GM23338 (cell line): ENCODE measurements around the gene HMGN4.

Source experiments
- CTCF ChIP-seq, 2 experiments: fragments of 200-600 bp in 1 of 2; sonication (generic) in 1 of 2; conservative IDR thresholded peaks; 2 replicates each; pipeline versions ENCODE4 v1.5.1 to v1.6.1; 2016 to 2017; ENCODE audit warnings: antibody characterized with exemption in 2 of 2, low read depth in 2 of 2, mild to moderate bottlenecking in 2 of 2, moderate library complexity in 1 of 2
- EZH2 ChIP-seq: fragments of 200-600 bp; sonication (generic); IDR thresholded peaks from one replicate; pipeline ENCODE4 v1.8.0; 2017; ENCODE audit warnings: antibody characterized with exemption, mild to moderate bottlenecking, low read depth; ENCODE audit not compliant: unreplicated experiment
- POLR2AphosphoS5 ChIP-seq: IDR thresholded peaks from 2 replicates; pipeline ENCODE4 v1.6.1; 2016; ENCODE audit warnings: antibody characterized with exemption, low read depth
- STAT1 ChIP-seq: IDR thresholded peaks from one replicate; pipeline ENCODE4 v1.6.1; 2016; ENCODE audit warnings: antibody characterized with exemption; ENCODE audit not compliant: unreplicated experiment

GRCh38 chr6:26545627-26546026, 7.5 kb downstream of the HMGN4 start:
- no peak for TF ChIP-seq CTCF (conservative IDR thresholded peaks at IDR 0.05; ENCODE audit: low read depth in 2 of 2)
- TF ChIP-seq STAT1: no peak
- no peak for TF ChIP-seq EZH2
- TF ChIP-seq POLR2AphosphoS5: no peak
